K562 (cell line): ENCODE data around the gene STON1. TPM values are rescaled to one million over a fixed set of nuclear protein-coding genes. Genes with fewer than 3 reads are reported as not detected.

Experiments used
- ATF4 ChIP-seq: fragments of 450-650 bp; formaldehyde crosslinking; IDR thresholded peaks from 2 replicates; pipeline ENCODE4 v1.4.0; 2022; ENCODE audit warnings: mild to moderate bottlenecking, moderate library complexity
- CC2D1A ChIP-seq: fragments of 450-650 bp; IDR thresholded peaks from 2 replicates; pipeline ENCODE4 v1.6.1; 2017; ENCODE audit warnings: mild to moderate bottlenecking
- CTBP1 ChIP-seq: fragments of 450-650 bp; IDR thresholded peaks from 2 replicates; pipeline ENCODE4 v1.6.1; 2016; ENCODE audit warnings: borderline replicate concordance
- FOS ChIP-seq: IDR thresholded peaks from 3 replicates; pipeline ENCODE4 v1.6.1; 2011; ENCODE audit not compliant: insufficient read length; ENCODE audit errors: extremely low read depth
- FUS ChIP-seq: fragments of 200-400 bp; formaldehyde crosslinking; optimal IDR thresholded peaks from 2 replicates; pipeline ENCODE3; 2017; ENCODE audit warnings: low read depth, low read length
- HMGN3 ChIP-seq: IDR thresholded peaks from 2 replicates; pipeline ENCODE4 v1.6.1; 2011; ENCODE audit warnings: borderline replicate concordance, low read depth, mild to moderate bottlenecking, mixed read lengths, low read length; ENCODE audit not compliant: insufficient read length; ENCODE audit errors: extremely low read depth
- LCOR ChIP-seq: sonication (generic); formaldehyde crosslinking; IDR thresholded peaks from 2 replicates; pipeline ENCODE4 v1.8.0; 2022; ENCODE audit warnings: mild to moderate bottlenecking, missing genetic modification reagents
- MITF ChIP-seq: IDR thresholded peaks from 2 replicates; pipeline ENCODE4 v1.6.1; 2014; ENCODE audit warnings: antibody characterized with exemption
- MLX ChIP-seq, 2 experiments: fragments of 450-650 bp in 1 of 2; sonication (generic) in 1 of 2; formaldehyde crosslinking; conservative IDR thresholded peaks; 2 replicates each; pipeline versions ENCODE4 v1.4.0 to v1.8.1; 2020 to 2022; ENCODE audit warnings: mild to moderate bottlenecking in 1 of 2, missing genetic modification reagents in 1 of 2
- NCOA1 ChIP-seq: fragments of 450-650 bp; IDR thresholded peaks from 2 replicates; pipeline ENCODE4 v1.6.1; 2016; ENCODE audit warnings: low read depth
- NONO ChIP-seq, 2 experiments: fragments of 200-400 bp in 1 of 2; fragments of 450-650 bp in 1 of 2; formaldehyde crosslinking in 1 of 2; IDR thresholded peaks; 2 replicates each; pipeline ENCODE4 v1.6.1; 2017; ENCODE audit warnings: low read depth in 2 of 2, mild to moderate bottlenecking in 2 of 2, moderate library complexity in 2 of 2, low read length in 1 of 2
- POLR2AphosphoS5 ChIP-seq: IDR thresholded peaks from 2 replicates; pipeline ENCODE4 v1.6.1; 2011; ENCODE audit warnings: mild to moderate bottlenecking, low read depth, low read length, moderate library complexity; ENCODE audit not compliant: control insufficient read depth, insufficient read depth
- PTTG1 ChIP-seq: fragments of 450-650 bp; IDR thresholded peaks from 2 replicates; pipeline ENCODE4 v1.6.1; 2016; ENCODE audit warnings: low read depth, mild to moderate bottlenecking, missing genetic modification characterization, missing compliant biosample characterization
- RUNX1 ChIP-seq: sonication (generic); IDR thresholded peaks from 2 replicates; pipeline ENCODE4 v1.6.1; 2016; ENCODE audit warnings: antibody characterized with exemption, low read depth
- SAP30 ChIP-seq: fragments of 200-600 bp; sonication (generic); IDR thresholded peaks from 2 replicates; pipeline ENCODE4 v1.6.1; 2012; ENCODE audit warnings: borderline replicate concordance, low read depth, mild to moderate bottlenecking, moderate library complexity, low read length, control low read depth, inconsistent platforms; ENCODE audit not compliant: insufficient read depth, poor library complexity, severe bottlenecking
- SP2 ChIP-seq: IDR thresholded peaks from 2 replicates; pipeline ENCODE4 v1.6.1; 2011; ENCODE audit warnings: mild to moderate bottlenecking, low read depth, low read length, moderate library complexity; ENCODE audit not compliant: poor library complexity, severe bottlenecking; ENCODE audit errors: extremely low read depth
- SUPT5H ChIP-seq: fragments of 450-650 bp; IDR thresholded peaks from 2 replicates; pipeline ENCODE4 v1.6.1; 2016
- YY1 ChIP-seq, 3 experiments: IDR thresholded peaks; 2 replicates each; pipeline ENCODE4 v1.6.1; 2011; ENCODE audit warnings: low read length in 2 of 3, mild to moderate bottlenecking in 2 of 3, moderate library complexity in 2 of 3, borderline replicate concordance in 1 of 3, control low read depth in 1 of 3, low read depth in 1 of 3; ENCODE audit not compliant: insufficient read depth in 3 of 3, insufficient replicate concordance in 2 of 3, control insufficient read depth in 1 of 3, insufficient read length in 1 of 3; ENCODE audit errors: extremely low read depth in 1 of 3
- ZNF24 ChIP-seq: fragments of 450-650 bp; IDR thresholded peaks from 2 replicates; pipeline ENCODE4 v1.6.1; 2016
- ZNF764 ChIP-seq: fragments of 250-450 bp; sonication (Bioruptor Pico); IDR thresholded peaks from 2 replicates; pipeline ENCODE4 v1.4.0; 2020; ENCODE audit warnings: low read depth, mild to moderate bottlenecking, moderate library complexity
- ZNF766 ChIP-seq: fragments of 200-800 bp; sonication (Bioruptor generic); conservative IDR thresholded peaks from 2 replicates; pipeline ENCODE4 v1.6.1; 2016; ENCODE audit warnings: missing genetic modification characterization, missing compliant biosample characterization
- polyA plus RNA-seq, 8 experiments: library from polyadenylated mRNA; depleted of rRNA in 4 of 8; stranded (reverse) in 5 of 8; unstranded in 3 of 8; fragments of >200 nt; fragmentation: Nextera tagmentation in 2 of 8; fragmentation: Illumina TruSeq in 1 of 8; extraction: Ambion mirVana in 2 of 8; extraction: Trizol in 1 of 8; gene quantifications; 2 replicates each; pipeline versions ENCODE4 v1.2.1 to v1.2.3, GENCODE V29; 2011 to 2014; ENCODE audit warnings: inconsistent platforms in 1 of 8, missing spikeins in 1 of 8
- total RNA-seq, 7 experiments: library from RNA; depleted of rRNA in 6 of 7; stranded (reverse); fragments of >200 nt in 6 of 7; fragmentation: Illumina TruSeq in 2 of 7; extraction: Trizol in 2 of 7; gene quantifications; 2 replicates each; pipeline versions ENCODE4 v1.2.1 to v1.2.3, GENCODE V29; 2011 to 2021; ENCODE audit warnings: low replicate concordance in 1 of 7
- TF ChIP-seq, protein P1 (sequence below): sonication (generic); formaldehyde crosslinking; IDR thresholded peaks from 2 replicates; pipeline ENCODE4 v1.8.1; 2023; ENCODE audit warnings: mild to moderate bottlenecking, missing genetic modification reagents

The STON1 gene
- total and polyA plus RNA-seq, 9 of the 15 experiments (the other 6 are each of a cell fraction or from before 2014, with no cell fraction given): 0.07 to 1.2 (median 0.55) TPM

GRCh38 chr2:48508461-48509124 is 21.4 kb upstream of the STON1 start (continued):
- TF ChIP-seq, protein P1, sequence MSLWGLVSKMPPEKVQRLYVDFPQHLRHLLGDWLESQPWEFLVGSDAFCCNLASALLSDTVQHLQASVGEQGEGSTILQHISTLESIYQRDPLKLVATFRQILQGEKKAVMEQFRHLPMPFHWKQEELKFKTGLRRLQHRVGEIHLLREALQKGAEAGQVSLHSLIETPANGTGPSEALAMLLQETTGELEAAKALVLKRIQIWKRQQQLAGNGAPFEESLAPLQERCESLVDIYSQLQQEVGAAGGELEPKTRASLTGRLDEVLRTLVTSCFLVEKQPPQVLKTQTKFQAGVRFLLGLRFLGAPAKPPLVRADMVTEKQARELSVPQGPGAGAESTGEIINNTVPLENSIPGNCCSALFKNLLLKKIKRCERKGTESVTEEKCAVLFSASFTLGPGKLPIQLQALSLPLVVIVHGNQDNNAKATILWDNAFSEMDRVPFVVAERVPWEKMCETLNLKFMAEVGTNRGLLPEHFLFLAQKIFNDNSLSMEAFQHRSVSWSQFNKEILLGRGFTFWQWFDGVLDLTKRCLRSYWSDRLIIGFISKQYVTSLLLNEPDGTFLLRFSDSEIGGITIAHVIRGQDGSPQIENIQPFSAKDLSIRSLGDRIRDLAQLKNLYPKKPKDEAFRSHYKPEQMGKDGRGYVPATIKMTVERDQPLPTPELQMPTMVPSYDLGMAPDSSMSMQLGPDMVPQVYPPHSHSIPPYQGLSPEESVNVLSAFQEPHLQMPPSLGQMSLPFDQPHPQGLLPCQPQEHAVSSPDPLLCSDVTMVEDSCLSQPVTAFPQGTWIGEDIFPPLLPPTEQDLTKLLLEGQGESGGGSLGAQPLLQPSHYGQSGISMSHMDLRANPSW: no peak
- TF ChIP-seq LCOR (CRISPR knock-in tag) (no peak), ATF4 (CRISPR knock-in tag) (peak; percentile 61; the same call in 1 of the 2 replicates), FUS (no peak), NONO (IDR thresholded peaks at IDR 0.05; ENCODE audit: low read depth in 2 of 2, low read length in 1 of 2) (no peak), ZNF764 (CRISPR knock-in tag) (no peak), RUNX1 (no peak), CTBP1 (no peak), PTTG1 (tag) (no peak), NCOA1 (no peak), SUPT5H (no peak), ZNF24 (no peak), SAP30 (no peak), ZNF766 (peak; percentile 81; the same call in 1 of the 2 replicates), FOS (no peak), MITF (no peak), YY1 (IDR thresholded peaks at IDR 0.05; ENCODE audit: borderline replicate concordance in 1 of 3, control insufficient read depth in 1 of 3, extremely low read depth in 1 of 3, insufficient read depth in 3 of 3, insufficient read length in 1 of 3, insufficient replicate concordance in 2 of 3, low read depth in 1 of 3, low read length in 2 of 3) (peak in 1 of 3 experiments; percentile 31), POLR2AphosphoS5 (no peak), SP2 (no peak), MLX (CRISPR knock-in tag; conservative IDR thresholded peaks at IDR 0.05) (no peak), CC2D1A (no peak), HMGN3 (no peak)
